Renal cortical epithelial cell (primary cell): ENCODE results near the gene STXBP2. TPM values are rescaled to one million over a fixed set of nuclear protein-coding genes. Genes with fewer than 3 reads are reported as not detected.

Experiments used
- DNase-seq: peaks from one replicate; pipeline ENCODE4 v3.0.0-alpha.2; 2011; ENCODE audit warnings: low read depth
- total RNA-seq: library from RNA; depleted of rRNA; stranded (reverse); fragments of >200 nt; gene quantifications from 2 replicates; pipeline ENCODE4 v1.2.3, GENCODE V29; 2014

Gene STXBP2
- total RNA-seq, 1 donor from 2014 or later = 118 TPM

DNA sequence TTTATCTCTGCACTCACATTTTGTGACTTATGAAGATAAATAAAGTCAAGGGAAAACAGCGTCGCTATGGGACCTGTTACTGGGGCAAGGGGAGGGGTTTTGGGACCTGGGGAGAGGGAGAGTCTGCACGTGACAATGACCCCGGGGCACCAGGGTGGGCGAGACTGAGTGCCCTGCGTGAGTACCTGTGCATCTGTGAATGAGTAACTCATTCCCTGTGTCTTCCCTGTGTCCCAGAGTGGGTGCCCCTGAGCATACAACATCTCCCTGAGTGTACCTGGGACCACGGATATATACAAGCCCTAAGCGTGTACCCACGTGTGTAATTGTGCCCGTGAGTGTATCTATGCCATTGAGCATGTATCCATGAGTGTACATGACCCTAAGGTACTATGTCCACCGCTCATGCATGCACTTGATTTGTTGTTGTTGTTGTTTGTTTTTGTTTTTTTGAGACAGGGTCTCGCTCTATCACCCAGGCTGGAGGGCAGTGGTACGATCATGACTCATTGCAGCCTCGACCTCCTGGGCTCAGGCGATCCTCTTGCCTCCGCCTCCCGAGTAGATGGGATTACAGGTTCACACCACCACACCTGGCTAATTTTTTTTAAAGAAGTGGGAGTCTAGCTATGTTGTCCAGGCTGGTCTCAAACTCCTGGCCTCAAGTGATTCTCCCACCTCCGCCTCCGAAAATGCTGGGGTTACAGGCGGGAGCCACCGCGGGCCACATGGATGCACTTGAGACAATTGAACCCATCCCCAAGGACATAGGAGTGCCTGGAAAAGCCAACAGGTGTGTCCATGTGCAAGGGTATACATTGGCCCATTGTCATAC lies 43.1 kb downstream of the STXBP2 start:
- DNase-seq = no peak

DNA sequence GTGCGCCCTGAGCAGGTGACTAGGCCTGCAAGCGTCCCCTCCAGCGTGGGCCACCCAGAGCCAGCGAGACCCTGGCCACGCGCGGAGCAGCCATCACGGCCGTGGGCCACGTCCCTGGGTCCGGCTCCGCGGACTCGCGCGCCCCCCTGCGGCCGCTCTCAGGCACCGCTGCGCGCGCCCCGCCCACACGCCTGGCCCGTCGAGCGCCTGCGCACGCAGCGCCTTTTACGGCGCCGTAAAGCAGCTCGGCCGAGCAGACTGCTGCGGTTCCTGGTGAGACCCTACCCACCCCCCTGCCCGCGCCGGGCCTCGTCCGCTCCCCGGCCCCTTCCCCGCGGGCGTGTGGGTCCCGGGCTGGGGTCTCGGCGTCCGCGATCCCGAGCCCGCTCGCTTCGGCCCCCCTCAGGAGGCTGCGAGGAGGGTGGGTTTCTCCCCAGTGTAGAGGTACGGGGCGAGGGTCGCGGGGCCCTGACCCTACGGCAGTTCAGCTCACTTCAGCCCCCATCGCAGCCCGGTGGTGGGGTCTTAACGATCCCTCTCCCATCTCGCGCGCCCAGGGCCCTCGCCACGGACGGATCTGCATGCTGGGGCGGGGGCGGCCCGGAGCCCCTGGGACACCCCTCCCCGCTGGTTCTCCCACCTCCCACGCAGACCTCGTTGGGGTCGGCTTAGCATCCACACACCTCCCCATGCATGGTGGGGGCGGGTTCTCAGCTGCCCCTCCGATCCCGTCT lies 43.9 kb downstream of the STXBP2 start, which contains the start of gene TRAPPC5:
Gene TRAPPC5 (plus strand): TSS at position 228 of the 734 bp plus-strand sequence. CDS start 1,421 bp downstream, outside the sequence.
- DNase-seq = peak; percentile 48

DNA sequence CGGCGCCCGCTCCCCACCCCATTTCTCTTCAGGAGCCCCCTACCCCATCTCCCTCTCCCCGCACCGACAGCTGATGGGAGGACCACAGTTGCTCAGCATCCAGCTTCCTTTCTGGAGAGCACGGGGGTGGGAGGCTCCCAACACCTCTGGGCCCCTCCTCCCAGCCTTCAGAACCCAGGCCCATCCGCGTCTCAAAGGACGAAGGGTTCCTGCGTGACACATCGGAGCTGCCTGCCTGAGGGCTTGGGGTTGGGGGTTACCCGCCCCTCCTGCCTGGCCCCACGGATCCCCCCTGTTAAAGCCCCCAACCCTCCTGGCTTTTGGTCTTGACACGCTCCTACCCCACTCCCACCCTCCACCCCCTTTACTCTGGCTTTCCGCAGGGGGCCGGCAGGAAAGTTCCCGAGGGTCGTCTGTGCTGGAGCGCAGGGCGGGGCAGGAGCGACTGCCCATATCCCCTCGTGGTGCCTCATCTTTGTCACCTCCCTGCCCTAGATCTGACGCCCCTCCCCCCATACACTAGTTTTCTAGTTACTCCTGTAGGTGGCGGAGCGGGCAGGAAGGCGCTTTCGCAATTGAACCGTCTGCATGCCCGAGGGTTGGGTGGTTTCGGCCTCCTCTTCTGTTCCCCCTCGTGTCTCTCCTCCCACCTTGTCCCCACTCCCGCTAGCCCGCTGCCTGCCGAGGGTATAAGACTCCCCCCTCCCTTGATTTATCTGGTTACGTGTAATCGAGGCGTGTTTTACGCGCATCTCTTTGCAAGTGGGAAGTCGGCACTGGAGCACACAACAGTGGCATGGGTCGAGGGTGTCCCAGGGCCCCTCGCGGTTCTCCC lies 44.6 kb downstream of the STXBP2 start:
- peak; percentile 51 for DNase-seq

DNA sequence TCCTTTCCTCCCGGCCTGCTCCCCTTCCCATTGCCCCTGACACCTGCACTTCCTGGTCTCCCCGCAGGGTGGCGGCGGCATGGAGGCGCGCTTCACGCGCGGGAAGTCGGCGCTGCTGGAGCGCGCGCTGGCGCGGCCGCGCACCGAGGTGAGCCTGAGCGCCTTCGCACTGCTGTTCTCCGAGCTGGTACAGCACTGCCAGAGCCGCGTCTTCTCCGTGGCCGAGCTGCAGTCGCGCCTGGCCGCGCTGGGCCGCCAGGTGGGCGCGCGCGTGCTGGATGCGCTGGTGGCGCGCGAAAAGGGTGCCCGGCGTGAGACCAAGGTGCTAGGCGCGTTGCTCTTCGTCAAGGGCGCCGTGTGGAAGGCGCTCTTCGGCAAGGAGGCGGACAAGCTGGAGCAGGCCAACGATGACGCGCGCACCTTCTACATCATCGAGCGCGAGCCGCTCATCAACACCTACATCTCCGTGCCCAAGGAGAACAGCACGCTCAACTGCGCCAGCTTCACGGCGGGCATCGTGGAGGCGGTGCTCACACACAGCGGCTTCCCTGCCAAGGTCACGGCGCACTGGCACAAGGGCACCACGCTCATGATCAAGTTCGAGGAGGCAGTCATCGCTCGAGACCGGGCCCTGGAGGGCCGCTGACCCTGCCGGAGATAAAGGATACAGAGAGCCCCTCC lies 45.4 kb downstream of the STXBP2 start:
- no peak for DNase-seq

DNA sequence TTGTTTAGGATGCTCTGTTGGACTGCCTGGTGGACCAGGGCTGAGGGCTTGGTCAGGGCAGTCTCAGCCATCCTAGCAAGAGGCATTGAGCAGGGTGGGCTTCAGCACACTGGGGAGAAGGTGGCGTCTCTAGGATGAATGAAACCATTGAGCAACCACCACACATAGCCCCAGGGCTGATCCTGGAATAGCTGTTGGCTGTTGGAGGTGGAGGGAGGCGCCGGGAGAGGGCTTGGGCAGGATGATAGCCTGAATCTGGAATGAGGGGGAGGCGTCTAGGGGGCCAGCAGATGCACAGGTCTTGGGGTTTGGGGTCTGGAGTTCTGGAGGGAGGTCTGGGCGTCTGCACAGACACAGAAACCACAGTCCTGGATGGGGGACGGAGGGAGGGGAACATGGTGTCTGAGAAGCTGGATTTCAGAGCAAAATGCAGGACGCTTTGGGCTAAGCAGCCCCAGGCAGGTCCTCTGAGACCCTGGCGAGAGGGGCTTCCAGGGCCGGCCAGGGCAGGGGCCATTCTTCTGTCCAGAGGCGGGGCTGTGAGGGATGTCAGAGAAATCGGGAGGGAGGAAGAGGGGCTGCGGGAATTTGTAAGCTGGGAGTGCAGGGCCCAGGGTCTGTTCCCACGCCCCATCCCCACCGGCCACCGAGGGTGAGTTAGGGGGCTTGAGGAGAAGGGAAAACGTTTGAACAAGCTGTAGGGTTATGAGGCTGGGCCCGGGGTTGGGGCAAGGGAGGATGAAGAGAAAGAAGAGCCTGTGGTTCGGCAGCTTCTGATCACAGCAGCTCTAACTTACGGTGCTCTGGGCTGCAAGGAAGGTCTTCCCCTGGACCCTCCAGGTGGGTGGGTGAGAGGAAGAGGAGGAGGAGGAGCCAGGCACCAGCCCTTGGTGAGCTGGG lies 48.9 kb downstream of the STXBP2 start:
- no peak for DNase-seq

DNA sequence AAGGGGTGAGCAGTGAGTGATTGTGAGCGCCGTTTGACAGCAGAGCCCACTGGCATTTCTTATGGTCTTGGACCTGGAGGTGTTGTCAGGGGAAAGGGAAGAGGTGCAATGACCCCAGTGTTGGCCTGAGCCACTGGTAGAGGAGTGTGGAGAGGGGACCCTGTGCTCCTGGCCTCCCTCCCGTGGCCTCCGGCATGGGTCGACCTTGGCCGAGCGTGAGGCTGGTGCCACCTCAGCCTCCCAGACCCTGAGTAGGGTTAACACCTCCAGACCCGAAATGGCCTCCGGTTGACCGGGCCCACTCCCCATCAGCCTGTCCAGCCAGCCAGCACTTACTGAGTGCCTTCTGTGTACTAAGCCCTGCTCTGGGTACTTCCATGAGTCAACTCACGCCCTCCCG lies 50.3 kb downstream of the STXBP2 start:
- DNase-seq = no peak

DNA sequence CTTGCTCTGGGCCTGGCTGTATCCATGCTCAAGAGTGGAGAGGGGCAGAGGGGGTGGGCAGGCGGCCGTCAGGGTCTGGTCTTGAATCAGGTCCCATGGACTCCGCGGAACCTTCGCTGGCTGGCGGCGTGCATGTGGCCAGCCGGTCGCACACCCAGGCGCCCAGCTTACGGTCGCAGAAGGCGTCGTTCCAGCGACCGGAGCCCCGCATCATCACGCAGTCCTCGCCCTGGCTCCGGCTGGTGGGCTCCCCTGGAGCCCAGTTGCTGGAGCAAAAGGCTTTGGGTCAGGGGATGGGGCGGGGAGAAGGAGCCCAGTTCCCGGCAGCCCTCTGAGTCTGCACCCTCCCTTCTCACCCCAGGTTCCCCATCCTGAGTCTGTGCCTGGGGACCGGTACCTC lies 52.3 kb downstream of the STXBP2 start:
- no peak for DNase-seq

DNA sequence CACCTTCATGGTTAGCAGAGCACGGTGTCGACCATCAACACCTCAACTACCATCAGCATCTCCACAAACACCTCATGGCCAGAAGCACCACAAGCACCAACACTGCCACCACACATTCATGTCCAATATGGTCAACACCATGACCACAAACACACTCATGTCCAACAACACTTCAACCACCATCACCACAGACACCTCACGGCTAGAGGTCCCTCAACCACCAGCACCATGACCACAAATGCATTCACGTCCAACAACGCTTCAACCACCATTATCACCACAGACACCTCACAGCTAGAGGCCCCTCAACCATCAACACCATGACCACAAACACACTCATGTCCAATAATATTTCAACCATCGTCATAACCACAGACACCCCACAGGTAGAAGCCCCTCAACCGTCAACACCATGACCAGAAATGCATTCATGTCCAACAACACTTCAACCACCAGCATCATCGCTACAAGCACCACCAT lies 53.9 kb downstream of the STXBP2 start:
- DNase-seq = no peak

DNA sequence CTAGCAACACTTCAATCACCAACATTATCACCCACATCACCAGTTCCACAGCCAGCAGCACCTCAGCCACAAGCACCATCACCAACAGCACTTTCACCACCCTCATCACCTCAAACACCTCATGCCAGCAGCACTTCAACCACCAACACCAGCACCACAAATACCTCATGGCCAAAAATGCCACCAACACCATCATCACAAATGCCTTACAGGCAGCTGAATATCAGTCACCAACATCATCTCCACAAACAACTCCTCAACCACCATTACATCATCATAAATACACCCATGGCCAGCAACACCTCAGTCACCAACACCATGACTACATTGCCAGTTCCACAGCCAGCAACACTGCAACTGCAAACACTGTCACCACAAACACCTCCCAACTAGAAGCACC lies 54.6 kb downstream of the STXBP2 start:
- no peak for DNase-seq

DNA sequence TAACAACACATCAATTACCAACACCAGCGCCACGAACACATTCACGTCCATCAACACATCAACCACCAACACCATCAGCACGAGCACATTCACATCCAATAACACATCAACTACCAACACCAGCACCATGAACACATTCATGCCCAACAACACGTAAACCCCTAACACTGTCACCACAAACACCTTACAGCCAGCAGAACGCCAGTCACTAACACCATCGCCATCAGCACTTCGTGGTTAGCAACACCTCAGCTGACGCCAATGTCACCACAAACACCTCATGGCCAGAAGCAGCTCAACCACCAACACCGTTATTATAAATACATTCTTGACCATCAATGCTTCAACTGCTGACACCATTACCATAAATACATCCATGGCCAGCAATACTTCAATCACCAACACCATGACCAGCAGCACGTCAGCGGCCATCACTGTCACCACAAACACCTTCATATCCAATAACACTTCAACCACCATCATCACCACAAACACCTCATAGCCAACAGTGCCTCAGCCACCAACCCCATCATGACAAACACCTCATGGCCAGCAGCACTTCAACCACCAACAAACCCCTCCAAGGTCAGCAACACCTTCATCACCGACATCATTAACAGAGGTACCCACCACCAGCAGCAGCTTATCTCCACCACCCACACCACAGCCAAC lies 55.6 kb downstream of the STXBP2 start:
- no peak for DNase-seq

DNA sequence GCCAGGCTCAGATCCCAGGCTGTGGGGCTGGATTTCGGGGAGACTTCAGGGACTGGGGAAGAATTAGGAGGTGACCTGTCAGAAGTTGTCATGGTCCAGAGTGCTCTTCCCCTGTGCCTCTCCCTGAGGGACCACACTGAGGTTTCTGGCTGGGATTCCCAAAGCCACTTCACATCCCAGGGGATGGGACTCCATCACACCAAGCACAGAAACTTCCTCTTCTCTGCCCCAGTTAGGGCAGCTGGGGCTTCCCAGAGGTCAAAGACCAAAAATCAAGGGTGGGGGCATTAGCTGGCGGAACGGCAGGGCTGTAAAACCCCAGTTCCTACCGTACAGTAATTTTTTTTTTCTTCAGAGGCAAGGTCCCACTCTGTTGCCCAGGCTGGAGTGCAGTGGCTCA lies 57.6 kb downstream of the STXBP2 start:
- no peak for DNase-seq

Other genes starting within 250 kb of the STXBP2 start
- 5.2 and 6.9 TPM in 2 replicates for gene PEX11G, start 148.1 kb upstream of the STXBP2 start, total RNA-seq
- 10.9 and 27.1 TPM in 2 replicates for gene ZNF358, start 121.0 kb upstream of the STXBP2 start, total RNA-seq
- 3.1 and 5.7 TPM in 2 replicates for gene MCOLN1, start 114.5 kb upstream of the STXBP2 start, total RNA-seq
- gene PNPLA6, start 101.4 kb upstream of the STXBP2 start, total RNA-seq = 79.7 and 149 TPM in 2 replicates
- 1.9 and 3.8 TPM in 2 replicates for gene CAMSAP3, start 41.2 kb upstream of the STXBP2 start, total RNA-seq
- gene XAB2, start 7.6 kb upstream of the STXBP2 start, total RNA-seq = 19.3 and 52.3 TPM in 2 replicates
- 15.3 and 27.6 TPM in 2 replicates for gene PET100, start 7.3 kb upstream of the STXBP2 start, total RNA-seq
- gene PCP2, start 3.4 kb upstream of the STXBP2 start, total RNA-seq = 0.30 TPM in 1 of 2 replicates, not detected in the other
- not detected in 2 replicates for gene RETN, start 31.9 kb downstream of the STXBP2 start, total RNA-seq
- gene MCEMP1, start 40.0 kb downstream of the STXBP2 start, total RNA-seq = not detected in 2 replicates
- gene TRAPPC5, start 43.7 kb downstream of the STXBP2 start, total RNA-seq = 47.7 and 118 TPM in 2 replicates
- not detected in 2 replicates for gene FCER2, start 65.0 kb downstream of the STXBP2 start, total RNA-seq
- gene CLEC4G, start 95.0 kb downstream of the STXBP2 start, total RNA-seq = not detected in 2 replicates
- 0.15 TPM in 1 of 2 replicates, not detected in the other for gene CD209, start 110.4 kb downstream of the STXBP2 start, total RNA-seq
- gene CLEC4M, start 126.1 kb downstream of the STXBP2 start, total RNA-seq = not detected in 2 replicates
- 10.8 and 22.9 TPM in 2 replicates for gene EVI5L, start 193.1 kb downstream of the STXBP2 start, total RNA-seq
- gene PRR36, start 237.3 kb downstream of the STXBP2 start, total RNA-seq = 0.17 and 0.35 TPM in 2 replicates